ENCODE data around the gene CABP1. TPM values are rescaled to one million over a fixed set of nuclear protein-coding genes. Genes with fewer than 3 reads are reported as not detected.

Gene CABP1
- total RNA-seq, 2 experiments from 2014 or later, result 0.25 to 0.45 TPM

- H3K4me3 Mint-ChIP-seq, result no peak overlapping the region
- peak overlapping the region; percentile 87 for H3K27ac Mint-ChIP-seq
- no peaks in the 10 kb centered on the region for H3K9me3 Mint-ChIP-seq
- peak; percentile 32 for DNase-seq
- CTCF ChIA-PET, result interaction anchor here (1.3 to 9.7 kb wide), 2 partner anchors 36 to 219 kb away, joined by 3 to 91 read pairs; partner anchors contain the start of gene SPPL3
- H3K27me3 Mint-ChIP-seq, result no peaks in the 10 kb centered on the region
- peaks cover 50% of the 10 kb centered on the region for H3K4me1 Mint-ChIP-seq
- POLR2A ChIA-PET, result interaction anchor here (0.6 to 1.0 kb wide), 2 partner anchors 26 to 150 kb away, joined by 3 read pairs; partner anchors contain the start of gene UNC119B
- H3K36me3 Mint-ChIP-seq (ENCODE audit: low read depth), result peaks cover 6% of the 10 kb centered on the region
These were observed 44.1 kb downstream of the CABP1 start for GRCh38 chr12:120684523-120684932.

DNA sequence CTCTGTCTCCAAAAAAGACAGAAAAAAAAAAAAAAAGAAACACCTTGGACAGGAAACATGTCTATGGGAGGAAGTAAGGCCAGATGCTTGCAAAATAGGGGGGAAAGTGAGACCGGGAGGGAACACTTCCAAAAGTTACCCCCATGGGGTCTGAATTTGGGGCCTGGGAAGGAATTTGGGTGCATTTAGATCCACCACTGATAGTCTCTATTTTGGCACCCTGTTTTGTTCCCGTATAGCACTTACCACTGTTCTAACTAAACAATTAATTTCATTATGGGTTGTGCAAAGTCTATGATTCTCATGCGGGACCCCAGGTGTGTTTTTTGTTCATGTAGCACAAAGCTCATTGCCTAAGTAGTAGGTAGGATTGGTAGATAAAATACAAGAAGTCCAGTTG, 45.1 kb downstream of the CABP1 start:
- DNase-seq, result no peak
- Mint-ChIP-seq H3K4me3 (peak overlapping the region; percentile 46), H3K27ac (peak overlapping the region; percentile 87), H3K27me3 (no peaks in the 10 kb centered on the region), H3K9me3 (no peaks in the 10 kb centered on the region), H3K4me1 (peaks cover 51% of the 10 kb centered on the region), H3K36me3 (ENCODE audit: low read depth) (peaks cover 6% of the 10 kb centered on the region)
- ChIA-PET POLR2A (interaction anchor here (0.6 to 0.7 kb wide), 2 partner anchors 235 to 282 kb away, joined by 3 to 4 read pairs; no protein-coding TSS in a partner anchor), CTCF (interaction anchor here (9.7 kb wide), 1 partner anchor 37 kb away, joined by 91 read pairs; no protein-coding TSS in a partner anchor)

DNA sequence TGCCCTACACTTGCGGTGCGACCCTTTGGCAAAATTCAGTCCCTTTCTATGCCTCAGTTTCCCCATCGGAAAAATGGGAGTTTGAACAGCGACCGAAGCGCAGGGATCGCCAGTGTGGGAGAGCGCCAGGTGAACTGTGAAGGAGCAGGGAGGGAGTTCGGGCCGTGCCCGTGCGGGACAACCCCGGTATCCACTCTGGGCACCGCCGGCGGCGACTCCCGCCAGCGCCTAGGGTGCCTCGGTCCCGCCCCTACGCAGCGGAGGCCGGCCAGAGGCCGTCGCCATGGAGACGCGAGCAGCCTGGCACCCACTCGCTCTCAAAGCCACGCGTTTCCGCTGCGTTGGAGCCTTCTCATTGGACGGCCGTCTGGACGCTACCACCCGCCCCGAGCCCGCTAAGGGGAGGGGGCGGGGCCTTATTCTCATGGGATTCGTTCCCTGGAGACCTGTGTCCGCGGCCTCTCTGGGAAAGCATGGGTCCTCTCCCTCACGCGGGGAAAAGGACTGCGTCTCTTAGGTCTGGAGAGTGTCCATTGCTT, 45.8 kb downstream of the CABP1 start:
- peak; percentile 98 for DNase-seq
- H3K36me3 Mint-ChIP-seq (ENCODE audit: low read depth), result peaks cover 6% of the 10 kb centered on the region
- peaks cover 57% of the 10 kb centered on the region for H3K4me1 Mint-ChIP-seq
- H3K9me3 Mint-ChIP-seq, result no peaks in the 10 kb centered on the region
- CTCF ChIA-PET, result interaction anchor here (1.0 to 9.7 kb wide), 8 partner anchors 8 to 286 kb away, joined by 3 to 91 read pairs (median 4); partner anchors contain the start of genes POP5 and UNC119B
- H3K27me3 Mint-ChIP-seq, result no peaks in the 10 kb centered on the region
- POLR2A ChIA-PET, result interaction anchor here (0.7 to 4.2 kb wide), 7 partner anchors 8 to 485 kb away, joined by 3 to 24 read pairs (median 4); partner anchors contain the start of genes POP5, RPLP0 and UNC119B
- H3K4me3 Mint-ChIP-seq, result peak overlapping the region; percentile 87
- H3K27ac Mint-ChIP-seq, result peak overlapping the region; percentile 87

GRCh38 chr12:120686690-120687577, 46.5 kb downstream of the CABP1 start, which contains the start of gene MLEC:
TSS of gene MLEC (plus strand) at chr12:120687149. CDS start at chr12:120687297, 148 bp downstream.
- peaks cover 6% of the 10 kb centered on the region for H3K36me3 Mint-ChIP-seq (ENCODE audit: low read depth)
- H3K4me1 Mint-ChIP-seq, result peaks cover 63% of the 10 kb centered on the region
- DNase-seq, result peak; percentile 100
- peak within 1 kb of the TSS; percentile 87 for H3K4me3 Mint-ChIP-seq
- no peaks in the 10 kb centered on the region for H3K27me3 Mint-ChIP-seq
- CTCF ChIA-PET, result interaction anchor here (0.5 to 9.7 kb wide), 9 partner anchors 9 to 285 kb away, joined by 3 to 91 read pairs (median 4); partner anchors contain the start of genes POP5 and UNC119B
- no peaks in the 10 kb centered on the region for H3K9me3 Mint-ChIP-seq
- POLR2A ChIA-PET, result interaction anchor here (0.6 to 4.2 kb wide), 11 partner anchors 8 to 611 kb away, joined by 3 to 24 read pairs (median 4); partner anchors contain the start of genes POP5, RPLP0 and UNC119B
- H3K27ac Mint-ChIP-seq, result peak within 1 kb of the TSS; percentile 87

DNA sequence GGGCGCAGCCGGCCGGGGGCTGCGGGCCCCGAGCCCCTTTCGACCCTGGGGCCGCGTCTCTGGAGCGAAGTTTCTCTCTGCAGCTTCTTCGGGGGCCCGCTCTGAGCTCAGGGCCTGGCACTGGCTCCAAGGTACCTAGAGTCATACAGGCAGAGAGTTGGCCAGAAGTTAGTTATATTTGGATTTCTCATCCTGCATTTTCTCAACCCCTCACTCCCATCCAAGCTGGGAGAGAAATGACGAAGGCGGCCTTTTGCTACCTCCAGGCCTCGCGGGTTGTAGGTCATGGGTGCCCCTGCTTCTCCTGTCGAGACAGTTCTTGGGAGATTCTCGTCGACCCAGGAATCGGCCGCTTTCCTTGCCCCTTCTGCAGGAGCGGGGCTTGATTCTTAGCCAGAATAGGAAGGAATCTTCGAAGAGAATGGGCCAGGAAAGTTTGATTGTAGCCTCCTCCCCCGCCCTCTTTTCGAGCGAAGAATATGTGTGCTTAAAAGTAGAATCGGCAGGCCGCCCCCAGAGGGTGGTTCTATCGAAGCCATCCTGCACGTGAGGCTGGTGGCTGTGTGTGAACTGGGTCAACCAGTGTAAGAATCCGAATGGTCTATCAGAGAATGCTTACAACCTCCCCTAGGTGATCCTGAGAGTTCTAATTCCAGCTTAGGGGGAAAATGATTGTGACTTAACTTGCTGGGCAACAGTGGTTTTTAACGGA, 47.3 kb downstream of the CABP1 start:
- H3K9me3 Mint-ChIP-seq, result no peaks in the 10 kb centered on the region
- peak overlapping the region; percentile 56 for H3K27ac Mint-ChIP-seq
- DNase-seq, result peak; percentile 46
- H3K27me3 Mint-ChIP-seq, result no peaks in the 10 kb centered on the region
- H3K4me3 Mint-ChIP-seq, result peak overlapping the region; percentile 82
- peaks cover 10% of the 10 kb centered on the region for H3K36me3 Mint-ChIP-seq (ENCODE audit: low read depth)
- ChIA-PET CTCF (interaction anchor here (0.6 to 9.7 kb wide), 6 partner anchors 9 to 1204 kb away, joined by 3 to 91 read pairs (median 4); partner anchors contain the start of gene UNC119B), POLR2A (interaction anchor here (0.6 to 4.2 kb wide), 9 partner anchors 9 to 610 kb away, joined by 3 to 24 read pairs (median 3); partner anchors contain the start of gene UNC119B)
- H3K4me1 Mint-ChIP-seq, result peaks cover 70% of the 10 kb centered on the region

GRCh38 chr12:120688527-120689071, 48.2 kb downstream of the CABP1 start:
- Mint-ChIP-seq H3K9me3 (no peaks in the 10 kb centered on the region), H3K27ac (peak overlapping the region; percentile 56), H3K36me3 (ENCODE audit: low read depth) (peaks cover 14% of the 10 kb centered on the region), H3K27me3 (no peaks in the 10 kb centered on the region), H3K4me3 (peak overlapping the region; percentile 82), H3K4me1 (peaks cover 73% of the 10 kb centered on the region)
- POLR2A ChIA-PET, result interaction anchor here (0.9 to 4.2 kb wide), 7 partner anchors 10 to 397 kb away, joined by 3 to 24 read pairs (median 4); partner anchors contain the start of genes RNU4-2 and UNC119B
- DNase-seq, result no peak
- CTCF ChIA-PET, result interaction anchor here (2.4 to 9.7 kb wide), 2 partner anchors 41 to 44 kb away, joined by 5 to 91 read pairs; no protein-coding TSS in a partner anchor

DNA sequence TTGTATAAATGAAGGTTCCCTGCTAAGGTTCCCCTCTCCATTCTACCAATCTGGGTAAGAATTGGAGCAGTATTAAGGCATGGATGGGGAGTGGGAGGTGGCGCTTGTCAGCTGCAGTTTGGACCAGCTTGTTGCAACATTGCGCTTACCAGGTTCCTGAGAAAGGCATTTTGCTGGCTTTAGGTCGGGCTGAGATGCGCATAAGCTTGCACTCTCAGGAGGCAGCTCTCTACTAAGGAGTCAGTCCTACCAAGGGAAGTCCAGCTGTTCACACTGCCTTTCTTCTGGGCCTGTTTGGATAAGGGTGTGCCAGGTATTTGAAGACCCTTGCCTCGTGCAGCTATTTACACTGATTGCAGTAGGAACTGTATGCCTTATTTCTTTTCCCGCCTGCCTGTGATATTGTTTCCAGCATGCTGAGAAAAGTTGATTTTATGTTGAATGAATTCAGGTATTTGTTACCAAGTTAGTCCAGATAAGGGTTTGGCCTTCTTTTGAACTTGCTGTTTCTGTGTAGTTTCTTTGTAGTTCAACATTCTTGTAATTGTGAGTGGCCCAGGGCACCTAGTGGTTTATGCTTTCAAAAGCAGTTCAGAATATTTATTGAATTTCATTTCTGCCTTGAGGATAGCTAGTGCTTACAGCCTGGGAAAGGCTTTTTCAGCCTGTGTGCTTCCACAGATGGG, 49.1 kb downstream of the CABP1 start:
- Mint-ChIP-seq H3K4me1 (peaks cover 71% of the 10 kb centered on the region), H3K27ac (no peak overlapping the region), H3K36me3 (ENCODE audit: low read depth) (peaks cover 22% of the 10 kb centered on the region), H3K27me3 (no peaks in the 10 kb centered on the region), H3K4me3 (peak overlapping the region; percentile 82), H3K9me3 (no peaks in the 10 kb centered on the region)
- DNase-seq, result no peak
- CTCF ChIA-PET, result interaction anchor here (0.6 to 9.7 kb wide), 2 partner anchors 41 to 296 kb away, joined by 3 to 91 read pairs; no protein-coding TSS in a partner anchor
- POLR2A ChIA-PET, result interaction anchor here (1.1 to 4.2 kb wide), 2 partner anchors 21 to 398 kb away, joined by 5 to 24 read pairs; partner anchors contain the start of genes RNU4-2 and UNC119B

- Mint-ChIP-seq H3K9me3 (no peaks in the 10 kb centered on the region), H3K4me3 (no peak overlapping the region), H3K4me1 (peaks cover 66% of the 10 kb centered on the region), H3K27me3 (no peaks in the 10 kb centered on the region), H3K36me3 (ENCODE audit: low read depth) (peaks cover 26% of the 10 kb centered on the region), H3K27ac (no peak overlapping the region)
- no peak for DNase-seq
- CTCF ChIA-PET, result interaction anchor here (9.7 kb wide), 1 partner anchor 42 kb away, joined by 91 read pairs; no protein-coding TSS in a partner anchor
- POLR2A ChIA-PET, result interaction anchor here (1.1 to 4.2 kb wide), 2 partner anchors 21 to 398 kb away, joined by 5 to 24 read pairs; partner anchors contain the start of genes RNU4-2 and UNC119B
These were observed 49.6 kb downstream of the CABP1 start for GRCh38 chr12:120690083-120690450.

- Mint-ChIP-seq H3K27ac (no peak overlapping the region), H3K4me3 (no peak overlapping the region), H3K4me1 (peaks cover 59% of the 10 kb centered on the region), H3K27me3 (no peaks in the 10 kb centered on the region), H3K9me3 (no peaks in the 10 kb centered on the region), H3K36me3 (ENCODE audit: low read depth) (peaks cover 34% of the 10 kb centered on the region)
- no peak for DNase-seq
- POLR2A ChIA-PET, result no interaction called here
- CTCF ChIA-PET, result interaction anchor here (9.7 kb wide), 1 partner anchor 43 kb away, joined by 91 read pairs; no protein-coding TSS in a partner anchor
These were observed 50.6 kb downstream of the CABP1 start for GRCh38 chr12:120690978-120691377.

DNA sequence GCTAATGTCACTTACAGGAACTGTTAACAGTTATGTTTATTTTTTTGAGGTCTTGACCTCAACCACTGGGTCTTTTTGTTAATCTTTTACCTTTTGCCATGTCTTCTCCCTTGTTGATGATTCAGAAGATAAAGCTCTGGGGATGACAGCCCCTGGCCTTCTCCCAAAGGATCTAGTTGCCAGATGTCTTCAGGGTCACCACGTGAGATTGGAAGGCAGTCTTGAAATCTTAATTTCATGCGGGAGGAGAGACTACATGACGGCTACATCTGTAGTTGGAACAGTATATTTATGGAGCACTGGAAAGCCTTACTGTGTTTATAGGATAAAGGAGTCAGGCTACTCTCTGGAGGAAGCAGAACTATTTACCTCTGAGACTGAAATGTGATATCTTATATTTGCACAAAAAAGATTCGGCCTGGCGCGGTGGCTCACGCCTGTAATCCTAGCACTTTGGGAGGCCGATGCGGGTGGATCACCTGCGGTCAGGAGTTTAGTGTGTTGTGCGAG, 52.2 kb downstream of the CABP1 start:
- DNase-seq, result no peak
- POLR2A ChIA-PET, result no interaction called here
- Mint-ChIP-seq H3K4me3 (no peak overlapping the region), H3K27ac (peak overlapping the region; percentile 24), H3K36me3 (ENCODE audit: low read depth) (peaks cover 46% of the 10 kb centered on the region), H3K9me3 (no peaks in the 10 kb centered on the region), H3K4me1 (peaks cover 59% of the 10 kb centered on the region), H3K27me3 (no peaks in the 10 kb centered on the region)
- CTCF ChIA-PET, result interaction anchor here (1.2 to 9.7 kb wide), 2 partner anchors 44 to 110 kb away, joined by 3 to 91 read pairs; no protein-coding TSS in a partner anchor

- no peak overlapping the region for H3K27ac Mint-ChIP-seq
- peaks cover 50% of the 10 kb centered on the region for H3K4me1 Mint-ChIP-seq
- H3K27me3 Mint-ChIP-seq, result no peaks in the 10 kb centered on the region
- ChIA-PET POLR2A (interaction anchor here (0.8 kb wide), 1 partner anchor 12 kb away, joined by 3 read pairs; no protein-coding TSS in a partner anchor), CTCF (interaction anchor here (9.7 kb wide), 1 partner anchor 46 kb away, joined by 91 read pairs; no protein-coding TSS in a partner anchor)
- no peak overlapping the region for H3K4me3 Mint-ChIP-seq
- H3K9me3 Mint-ChIP-seq, result no peaks in the 10 kb centered on the region
- peaks cover 56% of the 10 kb centered on the region for H3K36me3 Mint-ChIP-seq (ENCODE audit: low read depth)
- no peak for DNase-seq
These were observed 53.4 kb downstream of the CABP1 start for GRCh38 chr12:120693848-120694247.

All from activated CD4-positive, alpha-beta memory T cell treated with anti-CD3 and anti-CD28 coated beads, Interleukin-2, amount 10 ng/mL, durations not matched to agents 7 days and 5 days (primary cell).